Right renal cortex interstitium (tissue), 3 donors: Measurements from ENCODE around the gene MYO1E. TPM values are rescaled to one million over a fixed set of nuclear protein-coding genes. Genes with fewer than 3 reads are reported as not detected.

Source experiments
- DNase-seq, 3 donors: peaks; one replicate each; pipeline ENCODE4 v3.0.0-alpha.2; 2013; ENCODE audit warnings: low read depth in 3 of 3, low spot score in 2 of 3
- polyA plus RNA-seq, 3 donors: library from polyadenylated mRNA; unstranded; fragments of 120-200 nt; gene quantifications; one replicate each; pipeline ENCODE4 v1.2.1, GENCODE V29; 2013; ENCODE audit not compliant: insufficient read length in 3 of 3

The MYO1E gene
- polyA plus RNA-seq, 3 donors = 160 to 180 (median 161) TPM

DNA sequence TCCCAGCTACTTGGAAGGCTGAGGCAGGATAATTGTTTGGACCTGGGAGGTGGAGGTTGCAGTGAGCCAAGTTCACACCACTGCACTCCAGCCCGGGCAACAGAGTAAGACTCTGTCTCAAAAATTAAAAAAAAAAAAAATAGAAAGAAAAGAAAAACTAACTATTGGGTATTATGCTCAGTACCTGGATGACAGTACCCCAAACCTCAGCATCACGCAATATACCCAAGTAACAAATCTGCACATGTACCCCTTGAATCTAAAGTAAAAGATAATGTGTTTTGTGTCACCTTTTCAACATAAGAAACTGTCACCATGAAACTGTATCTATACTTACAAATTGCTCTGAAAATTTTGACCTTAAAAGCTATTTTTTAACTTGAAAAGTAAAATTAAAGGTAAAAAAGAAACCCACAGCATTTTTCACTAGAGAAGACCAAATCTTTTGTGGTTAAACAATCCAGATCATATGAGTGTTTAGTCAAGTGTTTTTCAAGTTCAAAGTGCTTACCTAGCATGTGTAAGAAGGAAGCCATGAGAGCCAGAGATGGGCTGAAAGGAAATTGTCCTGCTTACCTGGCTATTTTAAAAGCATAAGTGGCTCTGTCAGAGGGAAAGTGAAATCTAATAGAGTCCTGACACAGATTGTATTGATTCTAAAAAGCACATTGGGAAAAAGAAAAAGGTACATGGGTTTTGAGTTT lies 50.5 kb downstream of the MYO1E start:
- DNase-seq = no peak

DNA sequence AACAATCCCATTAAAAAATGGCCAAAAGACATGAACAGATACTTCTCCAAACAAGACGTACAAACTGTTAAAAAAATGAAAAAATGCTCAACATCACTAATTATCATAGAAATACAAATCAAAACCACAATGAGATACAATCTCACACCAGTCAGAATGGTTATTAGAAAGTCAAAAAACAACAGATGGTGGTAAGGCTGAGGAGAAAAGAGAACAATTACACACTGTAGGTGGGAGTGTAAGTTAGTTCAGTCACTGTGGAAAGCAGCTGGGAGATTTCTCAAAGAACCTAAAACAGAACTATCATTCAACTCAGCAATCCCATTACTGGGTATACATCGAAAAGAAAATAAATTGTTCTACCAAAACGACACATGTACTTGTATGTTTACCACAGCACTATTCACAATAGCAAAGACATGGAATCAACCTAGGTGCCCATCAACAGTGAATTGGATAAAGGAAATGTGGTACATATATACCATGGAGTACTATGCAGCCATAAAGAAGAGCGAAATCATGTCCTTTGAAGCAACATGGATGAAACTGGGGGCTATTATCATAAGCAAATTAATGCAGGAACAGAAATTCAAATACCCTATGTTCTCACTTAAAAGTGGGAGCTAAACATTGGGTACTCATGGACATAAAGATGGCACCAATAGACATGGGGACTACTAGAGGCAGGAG lies 51.5 kb downstream of the MYO1E start:
- no peak for DNase-seq

DNA sequence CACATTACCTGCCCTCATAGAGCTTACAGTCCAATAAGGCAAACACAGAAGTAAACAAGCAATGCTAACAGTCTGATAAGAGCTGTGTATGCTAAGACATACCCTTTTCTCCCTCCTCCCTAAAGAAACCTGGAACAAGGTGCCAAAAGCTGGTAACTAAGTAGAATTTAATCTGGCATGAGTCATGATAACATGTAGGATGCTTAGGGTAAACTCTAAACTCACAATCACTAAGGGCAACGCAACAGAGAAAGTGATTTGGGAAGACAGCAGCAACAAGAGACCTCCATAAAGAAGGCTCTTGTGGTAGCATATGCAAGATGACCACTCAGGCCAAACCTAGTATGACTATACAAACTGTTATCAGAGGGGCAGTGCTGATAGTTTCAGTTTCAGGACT lies 55.5 kb downstream of the MYO1E start:
- no peak for DNase-seq

DNA sequence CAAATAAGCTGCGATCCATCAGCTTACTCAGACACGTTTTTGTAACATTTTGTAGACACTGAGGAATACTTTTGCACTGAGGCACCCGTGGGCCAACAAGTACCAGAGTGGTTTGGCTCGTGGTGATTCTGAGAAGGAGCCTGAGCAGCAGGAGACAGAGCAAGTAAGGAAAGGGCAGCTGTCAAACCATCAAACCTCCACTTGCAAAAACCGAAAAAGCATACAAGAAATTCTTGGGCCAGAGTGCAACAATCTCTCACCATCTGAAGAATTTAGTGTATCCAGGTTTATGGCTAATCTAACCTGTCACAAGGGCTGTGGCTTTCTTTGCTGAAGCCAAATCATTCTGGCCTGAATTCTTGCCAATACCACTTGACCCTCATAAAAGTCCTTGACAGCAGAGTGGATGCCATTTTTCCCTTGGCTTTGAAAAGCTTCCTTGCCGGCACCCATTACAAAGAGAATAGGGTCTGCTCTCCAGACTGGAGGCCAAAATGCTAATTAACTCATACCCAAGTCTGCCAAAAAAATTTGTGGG lies 56.7 kb downstream of the MYO1E start:
- no peak for DNase-seq

DNA sequence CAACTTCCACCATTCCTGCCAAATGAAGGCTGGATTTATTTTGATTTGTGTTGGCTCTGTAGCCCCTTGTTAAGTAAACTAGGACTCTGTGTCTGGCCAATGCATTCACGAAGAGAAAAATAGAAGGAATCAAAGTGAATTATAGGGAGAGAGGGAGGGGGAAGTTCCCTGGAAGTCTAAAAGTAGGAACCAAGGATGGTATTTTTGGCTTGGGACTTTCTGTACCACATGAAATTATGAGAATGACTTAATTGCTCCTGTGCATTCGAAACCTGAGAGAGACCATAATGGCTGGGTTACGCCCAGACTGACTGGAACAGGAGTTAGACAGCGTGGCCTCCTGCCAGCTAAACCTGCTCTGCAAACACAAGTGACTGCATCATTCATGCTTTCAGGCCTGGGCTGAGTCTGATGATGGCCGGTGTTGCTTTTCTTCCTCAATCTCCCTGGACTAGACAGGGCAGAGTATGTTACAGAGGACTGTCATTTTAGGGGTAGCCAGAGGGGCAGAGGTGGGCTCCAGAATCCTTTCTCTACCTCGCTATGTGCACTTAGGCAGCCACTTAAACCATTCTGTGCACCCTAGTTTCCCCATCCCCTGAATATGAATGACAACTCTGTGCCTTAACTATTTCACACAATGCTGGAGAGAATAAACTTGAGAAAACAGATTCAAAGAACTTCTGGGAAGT lies 58.9 kb downstream of the MYO1E start:
- no peak for DNase-seq

DNA sequence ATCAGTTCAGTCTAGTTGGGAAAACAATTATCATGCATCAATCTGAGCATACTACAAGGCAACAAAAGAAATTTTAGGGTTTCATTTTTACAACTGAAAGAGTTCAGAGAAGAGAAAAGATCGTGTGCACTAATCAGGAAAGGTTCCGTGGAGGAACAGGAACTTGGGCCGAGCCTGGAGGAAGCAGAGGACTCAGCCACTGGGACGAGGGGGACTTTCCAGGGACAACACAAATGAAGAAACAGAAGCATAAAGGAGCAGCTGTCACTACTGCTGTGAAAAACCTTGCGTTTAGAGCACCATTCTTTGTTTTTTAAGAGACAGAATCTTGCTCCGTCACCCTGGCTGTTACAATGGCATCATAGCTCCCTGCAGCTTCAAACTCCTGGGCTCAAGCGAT lies 60.5 kb downstream of the MYO1E start:
- no peak for DNase-seq

DNA sequence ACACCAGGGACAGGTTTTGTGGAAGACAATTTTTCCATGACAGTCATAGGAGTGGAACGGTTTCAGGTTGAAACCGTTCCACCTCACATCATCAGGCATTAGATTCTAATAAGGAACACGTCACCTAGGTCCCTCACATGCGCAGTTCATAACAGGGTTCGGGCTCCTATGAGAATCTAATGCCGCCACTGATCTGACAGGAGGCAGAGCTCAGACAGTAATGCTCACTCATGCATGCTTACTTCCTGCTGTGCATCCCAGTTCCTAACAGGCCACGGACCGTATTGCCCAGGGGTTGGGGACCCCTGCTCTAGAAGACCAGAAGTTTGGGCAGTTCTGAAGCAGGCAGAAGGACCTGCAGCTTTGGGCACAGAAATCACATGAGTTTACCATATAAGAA lies 61.5 kb downstream of the MYO1E start:
- no peak for DNase-seq

DNA sequence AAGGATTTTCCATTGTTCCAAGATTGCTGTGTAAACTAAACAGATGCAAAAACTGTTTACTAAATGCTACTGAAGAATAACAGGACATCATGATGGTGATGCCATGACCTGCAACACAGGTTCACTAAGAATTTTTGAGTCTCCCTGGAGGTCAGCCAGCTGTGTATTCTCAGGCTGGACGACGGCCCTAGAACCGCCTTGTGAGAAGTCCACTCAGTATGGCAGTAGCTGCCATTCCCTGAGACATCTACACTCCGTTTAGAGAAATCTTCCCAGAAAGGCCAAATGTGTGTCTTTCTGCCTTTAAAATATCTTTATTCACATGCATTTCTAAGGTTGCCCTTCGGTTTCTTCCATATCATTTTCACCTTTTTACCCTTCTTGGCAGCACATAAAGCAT lies 63.3 kb downstream of the MYO1E start:
- no peak for DNase-seq

DNA sequence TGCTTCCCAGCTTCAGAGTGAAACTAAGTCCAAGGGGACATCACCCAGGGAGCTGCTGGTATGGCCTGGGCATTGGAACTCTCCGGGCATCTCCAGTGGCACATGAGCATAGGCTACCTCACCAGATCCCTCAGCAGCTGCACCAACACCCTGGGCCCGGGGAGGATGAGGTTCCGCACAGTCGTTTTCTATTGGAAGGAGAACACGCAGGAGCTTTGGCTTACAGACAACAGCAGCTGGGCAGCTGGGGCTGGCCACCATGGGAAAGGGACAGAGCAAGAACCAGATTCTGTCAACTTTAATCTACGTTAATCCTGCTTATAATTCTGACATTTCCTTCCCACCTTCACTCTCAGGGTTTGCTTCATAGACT lies 65.5 kb downstream of the MYO1E start:
- DNase-seq = no peak

DNA sequence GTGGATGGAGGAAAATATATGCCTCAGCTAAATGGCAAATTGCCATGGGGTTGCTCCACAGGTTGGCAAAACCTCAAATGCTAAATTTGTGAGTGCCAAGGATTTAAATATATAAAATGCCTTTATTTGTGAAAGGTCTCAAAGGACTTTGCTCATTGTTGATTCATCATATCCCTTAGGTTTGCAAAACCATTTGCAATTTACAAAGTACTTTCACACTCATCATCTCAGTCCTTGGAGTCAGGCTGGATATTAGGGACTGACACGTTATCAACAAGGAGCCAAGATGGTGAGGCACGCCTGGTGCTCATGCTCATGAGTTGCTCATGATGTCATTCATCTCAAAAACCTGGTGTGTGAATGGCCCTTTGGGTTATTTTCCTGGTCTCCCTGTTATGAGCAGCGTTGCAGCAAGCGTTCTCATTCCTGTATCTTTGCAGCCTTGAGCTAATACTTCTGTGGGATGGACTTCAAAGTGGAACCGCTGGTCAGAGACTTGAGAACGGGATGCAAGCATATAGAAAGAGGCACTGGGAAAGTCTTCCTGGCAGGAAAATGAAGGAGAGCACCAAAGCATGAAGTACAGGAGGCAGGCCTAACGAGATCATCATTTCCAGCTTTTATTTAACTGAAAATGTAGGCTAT lies 66.0 kb downstream of the MYO1E start:
- DNase-seq = no peak

DNA sequence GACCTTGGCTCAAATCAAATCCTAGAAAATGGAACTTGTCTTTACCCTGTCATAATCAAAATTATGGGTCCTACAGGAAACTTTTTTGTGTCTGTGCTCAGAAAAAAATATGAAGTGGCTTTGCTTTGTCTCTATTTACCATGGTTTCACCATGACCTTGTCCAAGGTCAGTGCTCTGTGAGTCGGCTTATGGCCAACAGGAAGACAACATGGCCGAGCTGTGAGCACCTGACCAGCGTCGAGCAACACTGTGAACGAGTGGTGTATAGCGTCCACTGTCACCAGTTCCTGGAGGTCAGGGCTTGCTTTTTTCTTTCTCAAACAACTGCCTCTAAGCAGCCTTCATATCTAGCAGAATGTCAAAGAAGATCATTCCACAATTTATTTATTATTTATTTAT lies 67.9 kb downstream of the MYO1E start:
- DNase-seq = no peak

DNA sequence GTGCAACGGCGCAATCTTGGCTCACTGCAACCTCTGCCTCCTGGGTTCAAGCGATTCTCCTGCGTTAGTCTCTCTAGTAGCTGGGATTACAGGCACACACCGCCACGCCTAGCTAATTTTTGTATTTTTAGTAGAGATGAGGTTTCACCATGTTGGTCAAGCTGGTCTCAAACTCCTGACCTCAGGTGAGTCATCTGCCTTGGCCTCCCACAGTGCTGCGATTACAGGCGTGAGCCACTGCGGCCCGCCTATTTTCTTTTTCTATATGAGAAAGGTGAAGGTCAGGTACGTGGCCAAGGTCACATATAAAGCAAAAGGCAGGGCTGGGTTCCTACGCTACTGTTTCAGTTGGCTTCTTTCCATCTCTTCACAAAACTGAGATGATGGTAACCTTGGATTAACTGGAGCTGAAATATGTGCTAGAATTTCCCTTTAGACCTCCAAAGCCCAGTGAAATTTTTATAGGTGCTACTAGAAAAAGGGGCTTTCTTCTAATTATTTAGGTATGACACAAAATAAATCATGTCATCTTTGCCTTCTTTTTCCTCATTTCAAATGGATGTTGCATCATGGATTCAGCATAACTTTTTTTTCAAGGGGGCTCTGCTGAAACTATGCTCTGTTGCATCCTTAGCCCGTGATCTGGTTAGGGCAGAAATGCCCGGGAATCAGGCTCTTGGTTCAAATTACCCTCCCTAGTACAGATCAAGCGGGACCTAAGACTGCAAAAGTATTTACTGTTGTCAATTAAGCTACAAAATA lies 68.5 kb downstream of the MYO1E start:
- no peak for DNase-seq

DNA sequence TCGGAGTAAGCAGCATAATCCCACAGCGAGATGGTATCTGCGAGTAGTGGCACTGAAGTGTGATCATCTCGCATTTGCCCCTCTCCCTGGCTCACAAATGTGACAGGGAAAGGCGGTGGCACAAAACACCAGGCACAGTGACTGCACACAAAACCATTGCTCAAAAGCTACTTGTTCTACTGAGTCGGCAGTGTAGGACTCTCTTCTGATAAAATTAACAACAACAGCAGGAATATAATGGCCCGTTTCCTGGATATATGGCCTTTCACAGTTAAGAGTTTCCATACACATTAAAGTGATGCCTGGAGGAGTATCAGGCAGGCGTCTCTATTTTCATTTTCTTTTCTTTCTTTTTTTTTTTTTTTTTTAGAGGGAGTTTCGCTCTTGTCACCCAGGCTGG lies 69.0 kb downstream of the MYO1E start:
- DNase-seq = no peak

DNA sequence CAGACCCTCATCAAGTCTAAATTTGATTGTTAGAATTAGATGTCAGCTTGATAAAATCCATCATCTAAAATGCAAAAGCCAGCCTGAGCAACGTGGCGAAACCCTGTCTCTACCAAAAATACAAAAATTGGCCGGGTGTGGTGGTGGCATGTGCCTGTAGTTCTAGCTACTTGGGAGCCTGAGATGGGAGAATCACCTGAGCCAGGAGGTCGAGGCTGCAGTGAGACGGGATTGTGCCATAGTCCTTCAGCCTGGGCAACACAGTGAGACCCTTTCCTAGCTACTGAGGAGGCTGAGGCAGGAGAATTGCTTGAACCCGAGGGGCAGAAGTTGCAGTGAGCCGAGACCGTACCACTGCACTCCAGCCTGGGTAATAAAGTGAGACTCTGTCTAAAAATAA lies 69.5 kb downstream of the MYO1E start:
- no peak for DNase-seq

DNA sequence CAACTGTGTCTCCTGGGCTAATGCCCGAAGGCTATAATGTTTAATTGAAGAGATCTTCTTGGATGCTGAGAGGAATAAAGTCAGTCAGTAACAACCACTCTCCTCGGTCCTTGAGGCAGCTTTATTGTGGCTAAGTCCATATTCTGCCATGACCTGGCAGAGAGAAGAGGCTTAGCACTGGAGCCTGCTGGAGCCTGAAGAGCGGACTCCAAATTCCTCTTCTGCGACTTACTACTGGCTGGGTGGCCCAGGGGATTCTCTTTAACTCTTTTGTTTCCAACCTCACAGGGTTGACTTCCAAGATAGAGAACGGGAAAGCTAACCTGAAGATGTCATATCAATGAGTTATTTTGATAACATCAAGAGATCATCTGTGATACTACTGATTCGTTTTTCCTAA lies 71.1 kb downstream of the MYO1E start:
- DNase-seq = no peak

DNA sequence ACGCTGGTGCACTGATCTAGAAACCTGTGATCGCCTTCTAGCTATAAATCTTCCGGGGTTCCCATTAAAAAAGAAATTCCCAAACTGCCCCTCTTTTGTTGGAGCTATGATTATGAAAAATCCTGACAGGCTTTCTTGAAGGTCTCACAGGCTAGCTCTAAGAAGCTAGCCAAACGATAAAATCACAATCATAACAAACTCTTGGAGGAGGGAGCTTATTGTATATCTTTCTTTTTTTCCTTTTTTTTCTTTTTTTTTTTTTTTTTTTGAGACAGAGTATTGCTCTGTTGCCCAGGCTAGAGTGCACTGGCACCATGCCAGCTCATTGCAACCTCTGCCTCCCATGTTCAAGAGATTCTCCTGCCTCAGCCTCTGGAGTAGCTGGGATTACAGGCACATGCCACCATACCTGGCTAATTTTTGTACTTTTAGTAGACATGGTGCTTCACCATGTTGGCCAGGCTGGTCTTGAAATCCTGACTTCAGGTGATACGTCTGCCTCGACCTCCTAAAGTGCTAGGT lies 72.0 kb downstream of the MYO1E start:
- DNase-seq = no peak

DNA sequence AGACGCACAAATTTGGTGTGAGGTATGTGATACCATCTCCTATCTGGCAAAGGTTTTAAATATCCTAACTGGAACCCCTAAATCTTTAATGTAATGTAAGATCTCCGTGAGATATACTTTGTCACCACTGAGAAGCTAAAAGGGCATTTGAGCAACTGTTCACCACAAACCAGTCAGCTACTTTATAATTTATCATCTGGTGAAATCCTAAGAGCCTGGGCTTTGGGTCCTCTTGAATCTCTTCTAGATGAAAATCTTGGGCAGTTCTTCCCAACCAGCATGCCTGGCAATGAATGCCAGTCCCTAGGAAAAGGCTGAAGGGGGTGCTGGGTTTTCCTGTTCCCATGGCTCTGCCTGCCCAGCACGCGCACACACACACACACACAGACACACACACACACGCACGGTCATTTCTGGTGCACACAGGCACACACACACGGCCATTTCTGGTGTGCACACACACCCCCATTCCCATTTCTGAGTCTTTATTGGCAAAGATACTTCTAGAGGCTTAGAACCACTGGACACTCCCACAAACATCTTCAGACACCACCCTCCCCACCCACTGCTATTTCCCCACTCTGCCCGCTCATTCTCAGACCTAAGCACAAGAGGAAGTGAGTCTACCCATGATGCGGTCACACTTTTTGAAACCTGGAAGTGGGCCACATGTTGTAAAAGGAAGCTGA lies 72.6 kb downstream of the MYO1E start:
- no peak for DNase-seq

DNA sequence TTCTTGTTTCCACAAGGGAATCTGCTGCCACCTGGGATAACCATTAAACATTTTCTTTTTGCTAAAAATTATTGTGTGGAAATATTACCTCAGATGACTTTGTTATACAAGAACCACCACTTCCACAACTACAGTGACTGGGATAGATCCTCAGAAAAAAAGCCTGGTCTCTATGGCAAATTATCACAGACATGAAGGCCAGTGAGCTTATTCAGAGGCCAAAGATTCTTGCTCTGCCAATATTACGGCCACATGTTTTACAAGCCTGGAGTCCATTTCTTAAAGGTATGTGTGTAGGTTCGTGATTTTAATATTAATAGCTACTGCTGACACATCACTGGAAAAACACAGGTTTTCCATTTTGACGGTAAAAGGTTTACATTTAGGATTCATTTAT lies 73.8 kb downstream of the MYO1E start:
- DNase-seq = no peak

DNA sequence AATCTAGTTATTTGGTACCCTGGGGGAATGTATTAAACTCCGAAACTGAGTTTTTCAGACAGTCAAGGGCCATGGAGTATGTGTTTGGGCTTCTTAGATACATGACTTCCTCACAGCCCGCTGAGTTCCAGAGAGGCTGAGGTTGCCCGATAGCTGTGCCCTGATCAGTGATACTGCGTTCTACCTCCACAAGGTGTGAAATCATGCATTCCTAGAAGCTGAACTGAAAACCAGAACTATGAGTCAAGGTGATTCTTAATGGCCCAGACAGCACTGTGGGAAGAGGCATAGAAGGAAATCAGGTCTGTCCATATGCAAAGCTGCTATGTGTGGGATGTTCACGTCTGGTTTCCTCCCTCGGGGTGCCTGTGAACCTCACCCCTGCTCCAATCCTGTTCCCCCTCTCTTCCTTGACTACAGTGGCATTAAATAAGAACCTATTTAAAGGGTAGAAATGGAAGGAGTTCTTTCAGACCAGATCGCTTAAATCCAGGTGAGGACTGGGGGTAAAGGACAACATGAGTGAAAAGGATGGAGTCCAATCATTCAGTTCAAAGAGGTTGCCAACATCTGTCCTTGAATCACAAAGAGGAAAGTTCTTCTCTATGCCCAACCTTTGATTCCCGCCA lies 74.3 kb downstream of the MYO1E start:
- no peak for DNase-seq
